ENCODE results near the gene CD226.
"Not testable (repeated sequence)": the region's sequence is repeated elsewhere in the genome, so short reads cannot be mapped to it uniquely, and the experiment has no call there.

CD226 gene

DNA sequence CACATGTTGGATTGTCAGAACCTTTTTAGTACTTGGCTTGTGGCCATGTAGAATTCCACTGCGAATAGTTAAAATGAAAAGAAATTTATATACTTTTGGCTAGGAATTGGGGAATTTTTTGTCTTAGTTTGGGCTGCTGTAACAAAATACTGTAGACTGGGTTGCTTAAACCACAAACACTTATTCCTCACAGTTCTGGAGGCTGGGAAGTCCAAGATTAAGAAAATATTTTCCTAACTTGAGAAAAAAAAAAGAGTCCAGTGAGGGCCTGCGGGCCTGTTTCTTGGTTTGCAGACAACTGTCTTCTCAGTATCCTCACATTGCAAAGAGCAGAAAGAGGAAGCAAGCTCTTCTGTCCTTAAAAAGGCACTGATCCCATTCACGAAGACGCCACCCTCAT, 81.9 kb downstream of the CD226 start:
- DNase-seq: no peak

DNA sequence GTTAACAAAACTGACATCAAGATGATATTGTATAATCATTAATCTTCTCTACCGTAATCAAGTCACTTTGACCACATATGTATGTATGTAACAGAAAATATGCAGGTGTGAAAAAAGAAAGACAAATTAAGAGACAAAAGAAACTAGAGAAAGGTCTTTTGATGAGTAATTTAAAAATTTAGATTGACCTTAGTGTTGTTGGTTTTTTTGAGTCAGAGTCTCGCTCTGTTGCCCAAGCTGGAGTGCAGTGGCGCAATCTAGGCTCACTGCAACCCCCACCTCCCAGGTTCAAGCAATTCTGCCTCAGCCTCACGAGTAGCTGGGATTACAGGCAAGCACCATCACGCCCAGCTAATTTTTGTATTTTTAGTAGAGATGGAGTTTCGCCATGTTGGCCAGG, 82.9 kb downstream of the CD226 start:
- not testable (repeated sequence) for DNase-seq

DNA sequence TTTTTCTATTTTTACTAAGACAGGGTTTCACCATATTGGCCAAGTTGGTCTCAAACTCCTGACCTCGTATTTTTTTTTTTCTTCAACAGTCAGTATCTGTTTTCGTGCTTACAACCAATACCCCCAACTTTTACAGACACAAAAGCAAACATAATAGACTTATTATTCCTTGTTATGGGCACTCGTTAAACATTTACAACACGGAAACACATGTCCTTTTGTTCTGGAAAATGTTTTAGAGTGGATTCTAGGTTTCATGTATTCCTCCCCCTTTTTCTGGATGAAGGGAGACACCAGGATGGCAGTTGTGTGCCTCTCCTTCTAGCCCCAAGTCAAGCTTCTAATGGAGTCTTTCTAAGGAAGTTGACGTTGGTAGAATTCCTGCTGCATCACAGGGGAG, 88.8 kb downstream of the CD226 start:
- no peak for DNase-seq

DNA sequence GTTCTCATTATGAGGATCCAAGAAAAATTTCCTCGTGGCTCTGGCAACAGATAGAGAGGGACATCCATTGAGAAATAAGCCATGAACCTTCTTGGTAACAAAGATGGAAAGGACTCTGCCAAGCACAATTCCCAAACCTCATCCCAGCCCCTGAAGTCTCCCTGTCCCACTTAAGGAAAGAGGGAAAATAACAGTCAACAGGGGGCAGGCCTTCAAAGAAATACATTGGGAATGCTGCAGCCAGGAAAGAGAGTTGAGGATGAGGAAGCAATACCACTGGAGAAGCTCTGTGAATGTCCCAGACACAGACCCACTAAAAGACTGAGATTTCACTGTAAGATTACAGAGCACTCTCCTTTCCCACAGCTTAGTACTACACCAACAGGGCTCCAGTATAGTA, 93.2 kb downstream of the CD226 start:
- no peak for DNase-seq

DNA sequence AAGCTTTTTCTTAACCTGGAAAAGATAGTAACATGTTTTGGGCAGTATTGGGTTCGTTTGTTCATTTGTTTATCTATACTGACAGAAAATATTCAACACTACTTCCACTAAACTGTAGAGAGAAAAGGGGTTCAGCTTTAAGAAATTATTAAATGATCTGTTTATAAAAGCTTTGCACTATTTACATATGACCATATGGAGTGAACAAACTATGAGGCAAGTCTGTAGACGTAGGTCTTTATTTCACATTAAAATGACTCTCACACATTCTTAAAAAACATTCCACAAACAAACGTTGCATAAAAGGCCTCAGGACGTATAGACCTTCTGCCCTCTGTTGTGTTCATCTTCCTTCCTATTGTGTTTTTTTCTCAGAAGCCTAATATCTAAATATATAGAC, 94.6 kb downstream of the CD226 start:
- DNase-seq: no peak

DNA sequence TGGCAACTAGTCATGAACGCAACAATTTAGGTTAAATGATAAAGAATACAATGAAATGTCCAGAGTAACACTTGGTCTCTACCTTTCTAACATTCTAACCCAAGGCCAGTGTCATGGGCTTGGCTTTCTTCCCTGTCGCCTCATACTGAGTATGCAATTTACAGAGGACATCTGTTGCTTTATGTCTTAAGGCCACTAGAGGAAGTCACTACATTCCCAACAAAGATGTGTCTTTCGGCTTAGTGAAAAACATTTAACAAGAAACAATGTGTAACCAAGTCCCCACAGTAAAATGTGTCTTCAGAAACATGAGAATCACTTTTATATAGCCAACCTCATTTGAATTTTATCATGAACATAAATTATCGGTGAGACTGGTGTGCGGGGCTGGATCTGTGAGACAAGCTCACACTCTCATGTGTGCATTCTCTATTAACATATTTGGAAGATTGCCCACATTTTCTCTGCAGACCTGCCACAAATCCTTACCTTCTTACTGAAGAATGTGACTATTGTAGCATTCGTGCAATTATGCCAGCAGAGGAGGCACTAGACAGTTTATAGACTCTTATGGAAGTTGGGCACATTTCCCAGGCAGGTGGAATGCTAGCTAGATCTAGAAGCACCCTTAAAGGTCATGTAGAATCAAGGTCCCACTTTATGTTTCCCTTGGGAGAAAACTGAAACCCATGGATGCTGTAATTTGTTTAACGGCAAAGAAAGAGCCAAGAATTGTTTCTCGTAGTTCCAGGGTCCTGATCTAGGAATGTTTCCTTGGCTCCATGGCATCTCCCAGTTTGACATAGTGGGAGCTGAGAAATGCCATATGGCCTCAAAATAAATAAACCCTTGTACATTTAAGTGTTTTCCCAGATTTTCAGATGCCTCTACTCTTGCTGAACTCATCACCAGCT, 101.8 kb downstream of the CD226 start:
- DNase-seq: no peak

DNA sequence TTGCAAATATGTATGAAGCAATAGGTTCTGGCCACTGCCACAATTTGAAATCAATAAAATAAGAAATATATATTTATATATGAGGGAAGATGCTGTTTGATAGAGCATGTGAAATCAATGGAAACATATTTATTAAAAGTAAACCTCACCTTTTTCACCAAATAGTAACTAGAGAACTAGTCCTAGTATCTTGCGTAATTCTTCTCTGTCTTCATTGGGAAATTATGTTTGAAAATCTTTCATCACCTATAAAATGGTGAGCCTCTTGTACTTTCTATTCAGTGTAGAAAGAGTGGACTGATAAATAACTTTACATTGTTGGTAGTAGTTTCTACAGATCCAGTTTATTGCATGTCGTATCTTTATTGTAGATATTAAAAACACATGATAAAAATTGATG, 103.0 kb downstream of the CD226 start:
- no peak for DNase-seq

DNA sequence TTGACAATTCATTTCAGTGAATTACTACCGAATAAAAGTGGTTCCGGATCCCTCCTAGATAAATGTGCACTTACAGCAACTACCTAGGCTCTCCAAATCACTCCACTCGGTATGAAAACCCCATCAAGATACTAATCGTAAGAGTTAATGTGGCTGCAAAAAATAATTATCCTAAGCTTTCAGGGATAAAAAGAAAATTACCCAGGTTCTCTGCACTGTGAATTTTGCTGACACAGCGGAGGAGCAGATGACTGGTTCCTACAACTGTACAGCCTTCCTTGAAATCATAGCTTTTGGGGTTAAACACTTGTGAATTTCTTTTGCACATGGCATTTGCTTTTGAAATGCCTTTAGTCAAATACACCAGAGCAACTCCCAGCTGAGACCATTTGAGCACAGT, 104.7 kb downstream of the CD226 start:
- no peak for DNase-seq

DNA sequence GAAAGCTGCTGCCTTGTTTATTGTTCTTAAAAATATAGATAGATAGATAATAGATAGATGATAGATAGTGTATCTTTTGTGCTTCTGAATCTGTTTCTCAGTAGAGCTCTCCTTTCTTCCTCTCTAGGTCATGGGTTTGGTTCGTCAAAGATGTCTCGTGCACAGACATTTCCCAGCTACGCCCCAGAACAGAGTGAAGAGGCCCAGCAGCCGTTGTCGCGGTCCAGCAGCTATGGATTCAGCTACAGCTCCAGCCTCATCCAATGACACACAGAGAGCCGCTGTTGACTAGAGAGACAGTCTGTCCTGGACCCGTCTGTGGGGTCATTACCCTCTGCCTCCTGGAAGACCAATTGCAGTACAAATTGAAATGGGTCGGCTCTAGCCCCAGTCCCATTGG, 106.6 kb downstream of the CD226 start:
- DNase-seq: no peak

DNA sequence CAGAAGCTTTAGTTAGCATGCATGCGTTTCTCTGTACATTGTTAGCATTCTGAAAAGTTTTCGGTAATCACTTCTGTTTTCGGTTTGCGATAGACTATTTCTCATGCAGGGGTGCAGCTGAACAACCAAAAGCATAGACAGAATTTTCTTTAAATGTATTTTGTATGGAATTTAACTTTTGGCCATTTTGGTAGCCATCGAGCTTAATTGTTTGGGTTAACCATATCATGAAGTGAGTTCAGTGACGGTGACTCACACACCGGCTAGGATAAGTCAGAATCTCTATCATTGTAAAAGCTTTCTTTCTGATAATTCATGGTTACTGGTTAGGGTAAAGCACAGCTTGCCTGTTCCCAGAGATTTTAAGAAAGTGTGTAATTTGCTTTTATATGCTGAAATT, 107.2 kb downstream of the CD226 start:
- DNase-seq: no peak

DNA sequence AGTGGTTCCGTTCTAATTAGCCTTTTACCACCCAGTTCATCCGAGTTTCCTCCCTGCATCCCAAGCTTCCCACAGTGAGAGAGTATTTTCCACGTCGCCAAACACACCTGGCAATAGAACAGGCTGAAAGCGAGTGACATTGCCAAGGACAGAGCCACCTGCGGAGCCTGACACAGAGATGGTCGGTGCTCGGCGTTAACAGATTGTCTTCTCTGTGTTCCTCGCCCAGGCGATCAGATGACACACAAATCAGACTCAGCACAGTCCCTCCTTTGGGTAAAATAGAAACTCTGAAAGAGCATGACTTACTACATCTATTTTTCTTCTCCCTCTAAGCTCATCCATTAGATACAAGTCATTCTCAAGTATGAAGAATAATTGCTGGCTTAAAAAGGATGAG, 107.7 kb downstream of the CD226 start:
- no peak for DNase-seq

DNA sequence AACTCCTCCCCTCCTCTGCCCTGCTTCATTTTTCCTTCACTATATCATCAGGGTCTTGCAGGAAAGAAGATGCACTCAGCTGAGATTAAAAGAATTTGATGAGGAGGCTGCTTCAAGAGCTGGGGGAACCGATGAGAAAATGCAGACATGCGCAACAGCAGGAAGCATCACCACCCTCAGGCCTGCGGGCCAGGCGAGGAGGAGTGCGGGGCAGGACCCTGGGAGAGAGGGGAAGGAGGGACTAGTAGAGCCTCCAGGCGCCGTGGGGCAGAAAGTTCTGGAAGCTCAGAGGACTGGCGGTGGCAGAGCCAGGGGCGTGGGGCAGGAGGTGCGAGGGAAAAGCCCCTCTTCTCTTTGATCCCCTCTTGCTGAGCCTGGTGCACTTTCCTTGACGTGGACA, 108.2 kb downstream of the CD226 start:
- DNase-seq: no peak

DNA sequence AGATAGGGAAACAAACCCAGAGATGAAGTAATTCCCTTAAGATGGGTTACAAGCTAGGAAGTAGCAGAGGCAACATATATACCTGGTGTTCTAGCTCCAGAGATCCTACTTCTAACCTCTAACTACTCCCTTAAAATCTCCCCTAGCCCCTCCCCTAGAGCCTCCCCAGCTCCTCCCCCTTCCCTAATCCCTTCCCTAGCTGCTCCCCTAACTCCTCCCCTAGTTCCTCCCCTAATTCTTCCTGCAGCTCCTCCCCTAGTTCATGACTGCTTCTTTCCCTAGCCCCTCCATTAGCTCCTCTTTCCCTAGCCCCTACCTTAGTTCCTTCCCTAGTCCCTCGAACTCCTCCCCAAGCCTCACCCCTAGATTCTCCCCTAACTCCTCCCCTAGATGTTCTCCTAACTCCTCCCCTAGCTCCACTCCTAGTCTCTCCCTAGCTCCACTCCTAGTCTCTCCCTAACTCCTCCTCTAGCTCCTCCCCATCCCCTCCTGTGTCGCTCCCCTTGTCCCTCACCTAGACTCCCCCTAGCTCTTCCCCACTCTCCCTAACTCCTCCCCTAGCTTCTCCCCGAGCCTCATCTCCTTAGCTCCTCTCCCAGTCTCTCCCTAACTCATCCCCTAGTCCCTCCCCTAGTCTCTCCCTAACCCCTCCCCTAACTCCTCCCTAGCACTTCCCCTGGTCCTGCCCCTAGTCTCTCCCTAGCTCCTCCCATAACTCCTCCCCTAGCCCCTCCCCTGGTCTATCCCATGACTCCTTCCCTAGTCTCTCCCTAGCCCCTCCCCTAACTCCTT, 108.9 kb downstream of the CD226 start:
- DNase-seq: no peak

DNA sequence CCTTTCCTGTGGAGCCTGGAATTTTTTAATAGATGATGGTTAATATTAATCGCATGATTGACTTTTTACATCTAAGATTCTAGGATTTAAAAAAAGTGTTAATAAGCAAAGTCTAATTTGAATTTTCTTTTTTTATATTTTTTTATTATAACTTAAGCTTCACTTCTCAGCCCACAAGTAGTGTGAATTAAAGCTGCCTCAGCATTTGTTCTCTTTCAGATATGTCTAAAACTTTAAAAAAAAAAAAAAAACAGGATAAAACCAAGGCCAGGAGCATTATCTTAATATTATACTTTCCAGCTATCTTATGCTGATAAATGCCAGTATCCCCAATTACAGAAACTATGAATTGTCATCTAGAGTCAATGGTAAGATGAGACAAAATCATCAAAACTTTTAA, 109.7 kb downstream of the CD226 start:
- no peak for DNase-seq

DNA sequence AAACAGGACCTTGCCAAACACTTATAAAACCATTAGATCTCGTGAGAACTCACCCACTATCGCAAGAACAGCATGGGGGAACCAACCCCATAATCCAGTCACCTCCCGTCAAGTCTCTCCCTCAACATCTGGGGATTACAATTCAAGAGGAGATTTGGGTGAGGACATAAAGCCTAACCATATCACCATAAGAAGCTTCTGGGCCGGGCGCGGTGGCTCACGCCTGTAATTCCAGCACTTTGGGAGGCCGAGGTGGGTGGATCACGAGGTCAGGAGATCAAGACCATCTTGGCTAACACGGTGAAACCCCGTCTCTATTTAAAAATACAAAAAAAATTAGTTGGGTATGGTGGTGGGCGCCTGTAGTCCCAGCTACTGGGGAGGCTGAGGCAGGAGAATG, 112.7 kb downstream of the CD226 start:
- DNase-seq: not testable (repeated sequence)

DNA sequence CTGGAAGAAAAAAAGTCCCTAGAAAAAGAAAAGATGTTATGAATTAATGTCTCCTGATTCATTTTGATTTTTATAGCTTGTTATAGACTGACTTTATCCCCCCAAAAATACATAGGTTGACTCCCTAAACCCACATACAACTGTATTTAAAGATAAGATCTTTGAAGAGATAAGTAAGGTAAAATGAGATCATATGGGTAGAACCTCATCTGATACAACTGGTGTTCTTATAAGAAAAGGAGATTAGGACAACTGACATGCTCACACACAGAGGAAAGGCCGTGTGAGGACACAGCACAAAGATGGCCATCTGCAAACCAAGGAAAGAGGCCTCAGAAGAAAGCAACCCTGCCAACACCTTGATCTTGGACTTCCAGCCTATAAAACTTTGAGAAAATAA, 117.5 kb downstream of the CD226 start:
- DNase-seq: no peak

DNA sequence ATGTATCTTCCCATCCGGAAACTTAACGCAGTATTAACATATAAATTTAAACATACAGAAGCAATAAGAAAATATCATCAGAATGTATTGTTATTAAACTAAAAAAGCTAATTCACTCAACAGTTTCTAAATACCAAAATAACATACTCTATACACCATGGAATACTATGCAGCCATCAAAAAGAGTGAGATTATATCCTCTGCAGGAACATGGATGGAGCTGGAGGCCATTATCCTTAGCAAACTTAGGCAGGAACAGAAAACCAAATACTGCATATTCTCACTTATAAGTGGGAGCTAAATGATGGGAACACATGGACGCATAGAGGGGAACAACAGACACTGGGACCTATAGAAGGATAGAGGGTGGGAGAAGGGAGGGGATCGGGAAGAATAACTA, 127.1 kb downstream of the CD226 start:
- no peak for DNase-seq

DNA sequence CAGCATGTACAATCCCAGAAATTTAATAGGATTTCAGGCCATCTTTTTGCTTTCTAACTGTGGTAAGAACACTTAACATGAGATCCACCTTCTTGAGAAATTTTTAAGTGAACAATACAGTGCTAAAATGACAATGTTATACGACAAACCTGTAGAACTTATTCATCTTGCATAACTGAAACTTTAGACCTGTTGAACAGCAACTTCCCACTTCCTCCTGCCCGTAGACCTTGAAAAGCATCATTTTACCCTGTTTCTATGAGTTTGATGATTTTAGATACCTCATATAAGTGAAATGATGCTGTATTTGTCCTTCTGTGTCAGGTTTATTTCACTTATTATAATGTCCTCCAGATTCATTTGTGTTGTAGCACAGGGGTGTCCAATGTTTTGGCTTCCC, 128.2 kb downstream of the CD226 start:
- no peak for DNase-seq

DNA sequence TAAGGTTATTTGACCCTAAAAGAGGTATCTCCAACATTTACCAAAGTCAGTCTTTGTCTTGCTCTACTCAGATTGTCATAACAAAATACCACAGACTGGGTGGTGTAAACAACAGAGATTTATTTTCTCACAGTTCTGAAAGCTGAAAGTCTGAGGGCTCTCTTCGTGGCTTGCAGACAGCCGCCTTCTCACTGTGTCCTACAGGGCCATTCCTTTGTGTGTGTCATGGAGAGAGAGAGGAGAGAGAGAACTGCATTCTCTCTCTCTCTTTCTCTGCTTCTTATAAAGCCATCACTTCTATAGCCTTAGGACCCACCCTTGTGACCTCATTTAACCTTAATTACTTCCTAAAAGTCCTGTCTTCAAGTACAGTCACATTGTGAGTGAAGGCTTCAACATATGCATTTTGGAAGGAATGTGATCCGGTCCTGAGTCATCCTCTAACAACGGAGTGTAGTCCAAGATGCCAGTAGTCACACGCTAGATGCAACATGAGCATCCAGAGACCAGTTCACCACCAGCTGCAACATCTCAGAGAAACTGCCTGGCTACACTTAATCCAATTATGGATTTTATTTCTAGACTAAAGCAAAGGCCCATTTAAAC, 130.2 kb downstream of the CD226 start:
- no peak for DNase-seq

DNA sequence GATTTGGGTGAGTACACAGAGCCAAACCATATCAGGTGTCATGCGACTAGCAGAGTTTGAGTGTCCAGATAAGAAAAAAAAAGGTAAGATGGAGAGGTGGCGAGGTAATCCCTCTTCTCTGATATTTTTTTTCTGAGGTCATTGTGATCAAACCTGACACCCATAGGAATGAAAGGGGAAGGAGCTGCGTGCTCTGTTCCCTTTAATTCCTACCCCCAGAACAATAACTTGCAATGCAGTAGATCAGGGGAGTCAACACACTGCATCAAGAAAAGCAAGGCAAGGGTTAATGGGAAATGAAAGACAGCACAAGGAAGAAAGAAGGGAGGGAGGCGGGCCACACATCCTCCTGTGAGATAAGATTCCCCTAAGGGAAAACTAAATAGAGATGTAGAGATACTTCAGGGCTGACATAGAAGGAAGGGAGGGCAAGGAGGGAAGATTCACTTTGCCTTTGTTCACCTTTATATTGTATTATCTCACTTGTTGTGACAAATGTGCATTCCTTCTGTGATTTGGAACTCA, 132.8 kb downstream of the CD226 start:
- no peak for DNase-seq

DNA sequence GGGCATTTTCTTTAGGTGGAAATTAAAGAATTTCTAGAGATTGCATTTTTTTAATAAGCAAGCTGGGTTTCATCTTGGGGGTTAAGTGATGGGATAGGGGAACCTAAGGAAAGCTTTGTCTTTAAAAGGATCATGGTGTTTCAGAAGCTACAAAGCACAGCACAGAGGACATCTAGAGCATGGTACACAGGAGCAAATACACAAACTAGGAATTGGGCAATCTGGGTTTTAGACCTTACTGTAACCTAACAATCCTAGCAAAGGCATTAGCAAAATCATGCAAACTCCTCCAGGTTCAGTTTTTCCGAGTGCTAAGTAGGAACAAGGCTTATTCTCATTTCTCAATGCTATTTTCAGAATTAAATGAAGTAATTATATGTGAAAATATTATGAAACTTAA, 134.1 kb downstream of the CD226 start:
- DNase-seq: no peak

DNA sequence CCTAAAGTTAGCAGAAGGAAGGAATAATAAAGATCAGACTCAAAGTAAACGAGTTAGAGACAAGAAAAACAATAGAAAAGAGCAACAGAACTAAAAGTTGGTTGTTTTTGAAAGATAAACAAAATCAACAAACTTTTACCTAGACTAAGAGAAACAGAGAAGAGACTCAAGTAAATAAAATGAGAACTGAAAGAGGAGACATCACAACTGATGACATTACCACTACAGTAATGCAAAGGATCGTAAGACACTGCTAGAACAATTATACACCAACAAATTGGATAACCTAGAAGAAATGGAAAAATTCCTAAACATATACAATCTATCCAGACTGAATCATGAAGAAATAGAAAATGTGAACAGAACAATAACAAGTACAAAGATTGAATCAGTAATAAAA, 139.3 kb downstream of the CD226 start:
- DNase-seq: no peak

DNA sequence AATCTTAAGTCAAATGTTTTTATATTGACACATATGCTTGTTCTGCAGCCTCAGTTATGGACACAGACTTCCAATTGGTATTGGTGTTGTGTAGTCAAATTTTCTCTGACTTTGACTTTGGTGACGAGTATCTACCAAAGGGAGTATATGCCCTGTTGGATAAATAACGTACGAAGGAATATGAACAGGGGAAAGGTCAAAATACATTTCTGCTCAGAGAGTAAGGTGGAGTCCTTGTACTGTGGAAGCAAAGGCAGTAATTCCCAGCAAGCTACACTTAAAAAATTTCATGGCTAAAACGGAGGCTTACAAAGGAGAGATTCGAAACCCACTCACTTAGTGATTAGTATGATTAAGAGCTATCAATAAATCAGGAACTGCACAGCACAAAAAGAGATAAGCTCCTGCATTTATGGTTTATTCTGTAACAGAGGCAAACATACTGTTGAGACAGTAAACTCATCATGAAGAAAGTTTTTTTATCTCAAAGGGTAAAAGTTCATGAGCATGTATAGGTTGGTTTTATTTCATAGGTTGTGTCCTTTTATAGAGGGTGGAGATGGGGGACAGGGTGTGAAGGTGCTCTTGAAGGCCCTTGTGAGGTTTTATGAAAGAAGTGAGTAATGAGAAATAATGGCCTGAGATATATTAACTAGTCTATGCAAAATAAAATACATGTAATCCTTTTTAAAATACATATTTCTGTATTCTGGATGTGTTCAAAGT, 142.7 kb downstream of the CD226 start:
- DNase-seq: no peak

Measured in bone marrow (tissue), 2 donors.